DOHH2 (cell line): ENCODE measurements around the gene HOXD8.

ENCODE experiments used
- H3F3A ChIP-seq: fragments of 200-600 bp; sonication (generic), shearing (Covaris generic); 2 replicates; pipeline ENCODE4 v1.6.0; 2016; ENCODE audit warnings: antibody characterized with exemption, mild to moderate bottlenecking; ENCODE audit not compliant: control insufficient read depth, insufficient read depth
- H3K27ac ChIP-seq: fragments of 200-600 bp; sonication (generic); 2 replicates; pipeline ENCODE4 v1.5.1; 2014; ENCODE audit warnings: low read depth, mild to moderate bottlenecking, low read length, moderate library complexity
- H3K27me3 ChIP-seq: fragments of 200-600 bp; sonication (generic); 2 replicates; pipeline ENCODE4 v1.6.1; 2014; ENCODE audit warnings: mild to moderate bottlenecking, low read length, mixed read lengths; ENCODE audit not compliant: control insufficient read depth
- H3K36me3 ChIP-seq: fragments of 200-600 bp; sonication (generic); 2 replicates; pipeline ENCODE4 v1.6.1; 2014; ENCODE audit warnings: mild to moderate bottlenecking, low read length, moderate library complexity, mixed read lengths; ENCODE audit not compliant: control insufficient read depth
- H3K4me1 ChIP-seq: fragments of 200-600 bp; sonication (generic); 2 replicates; pipeline ENCODE4 v1.6.1; 2014; ENCODE audit warnings: mild to moderate bottlenecking, low read length, mixed read lengths; ENCODE audit not compliant: control insufficient read depth
- H3K4me2 ChIP-seq: fragments of 200-600 bp; sonication (generic); 2 replicates; pipeline ENCODE4 v1.6.0; 2014; ENCODE audit warnings: mild to moderate bottlenecking, low read length, moderate library complexity
- H3K4me3 ChIP-seq: fragments of 200-600 bp; sonication (generic); 2 replicates; pipeline ENCODE4 v1.5.1; 2014; ENCODE audit warnings: mild to moderate bottlenecking, low read length, mixed read lengths
- H3K79me2 ChIP-seq: fragments of 200-600 bp; sonication (generic); 2 replicates; pipeline ENCODE4 v1.6.1; 2014; ENCODE audit warnings: mild to moderate bottlenecking, low read length, mixed read lengths; ENCODE audit not compliant: control insufficient read depth
- H3K9me2 ChIP-seq: fragments of 200-600 bp; sonication (generic); replicated peaks from 2 replicates; pipeline ENCODE4 v1.6.1; 2014; ENCODE audit warnings: mild to moderate bottlenecking, low read length, mixed read lengths; ENCODE audit not compliant: control insufficient read depth
- H3K9me3 ChIP-seq: fragments of 200-600 bp; sonication (generic); 2 replicates; pipeline ENCODE4 v1.6.1; 2014; ENCODE audit warnings: antibody characterized with exemption, low read length, mixed read lengths; ENCODE audit not compliant: control insufficient read depth, insufficient read depth
- H4K20me1 ChIP-seq: fragments of 200-600 bp; sonication (generic); 2 replicates; pipeline ENCODE4 v1.6.0; 2014; ENCODE audit warnings: low read depth, mild to moderate bottlenecking, antibody characterized with exemption, low read length, moderate library complexity; ENCODE audit not compliant: control insufficient read depth, insufficient read depth
- CTCF ChIP-seq: fragments of 200-600 bp; sonication (generic); IDR thresholded peaks from one replicate; pipeline ENCODE4 v1.5.1; 2014; ENCODE audit warnings: antibody characterized with exemption, mild to moderate bottlenecking, low read depth, low read length; ENCODE audit not compliant: poor library complexity, severe bottlenecking
- EZH2phosphoT487 ChIP-seq: fragments of 200-600 bp; sonication (generic); IDR thresholded peaks from 2 replicates; pipeline ENCODE4 v1.6.1; 2017; ENCODE audit warnings: borderline replicate concordance, mild to moderate bottlenecking, antibody characterized with exemption, low read length, moderate library complexity, mixed read lengths

The HOXD8 gene

DNA sequence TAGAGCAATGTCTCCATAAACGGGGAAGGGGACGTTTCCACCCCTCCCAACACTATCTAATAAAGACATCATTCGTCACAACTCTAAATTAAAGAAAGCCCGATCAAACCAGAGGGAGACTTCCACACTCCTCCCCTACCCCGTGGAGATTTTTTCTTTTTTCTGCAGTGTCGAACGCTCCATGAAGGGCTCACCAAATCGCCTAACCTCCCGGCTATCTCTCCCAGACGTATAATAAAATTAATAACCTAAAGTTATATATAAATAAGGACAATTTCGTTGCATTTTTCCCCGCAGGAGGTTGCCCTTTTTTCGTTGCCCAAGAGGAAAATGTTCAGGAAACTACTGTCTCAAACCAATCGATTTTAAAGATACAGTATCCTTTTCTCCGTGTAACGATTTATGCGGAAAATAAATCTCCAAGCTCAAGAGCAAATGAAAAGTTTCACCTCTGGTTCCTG, 48.1 kb upstream of the HOXD8 start:
- Histone ChIP-seq H4K20me1 (no peaks in the 10 kb centered on the region), H3F3A (no peaks in the 10 kb centered on the region), H3K27ac (no peak overlapping the region), H3K9me2 (no peaks in the 10 kb centered on the region), H3K4me1 (no peaks in the 10 kb centered on the region), H3K4me3 (no peak overlapping the region), H3K36me3 (no peaks in the 10 kb centered on the region), H3K9me3 (peaks cover 6% of the 10 kb centered on the region; the same call in 1 of the 2 replicates), H3K4me2 (no peak overlapping the region), H3K27me3 (peaks cover 5% of the 10 kb centered on the region), H3K79me2 (no peaks in the 10 kb centered on the region)
- TF ChIP-seq EZH2phosphoT487 (no peak), CTCF (no peak)

GRCh38 chr2:176081837-176082524, 47.5 kb upstream of the HOXD8 start:
- Histone ChIP-seq H3K9me2 (no peaks in the 10 kb centered on the region), H4K20me1 (no peaks in the 10 kb centered on the region), H3K4me1 (no peaks in the 10 kb centered on the region), H3K9me3 (peaks cover 6% of the 10 kb centered on the region; the same call in 1 of the 2 replicates), H3K4me2 (no peak overlapping the region), H3K27ac (no peak overlapping the region), H3K36me3 (no peaks in the 10 kb centered on the region), H3K27me3 (peaks cover 6% of the 10 kb centered on the region), H3F3A (no peaks in the 10 kb centered on the region), H3K4me3 (no peak overlapping the region), H3K79me2 (no peaks in the 10 kb centered on the region)
- TF ChIP-seq EZH2phosphoT487 (no peak), CTCF (no peak)

DNA sequence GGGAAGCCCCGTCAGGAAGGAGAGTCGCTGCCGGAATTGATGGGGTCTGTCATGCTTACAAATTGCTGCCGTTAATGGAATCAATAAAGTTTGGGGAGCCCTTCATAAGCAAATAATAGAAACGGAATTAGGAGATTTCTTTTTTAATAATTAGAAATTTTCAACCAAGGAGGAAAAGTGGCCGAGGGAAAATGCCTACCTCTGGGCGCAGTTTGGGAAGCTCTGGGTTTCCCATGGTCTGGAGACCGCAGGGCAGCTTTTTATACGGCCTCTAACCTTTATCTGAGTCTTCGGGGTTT, 47.0 kb upstream of the HOXD8 start:
- Histone ChIP-seq H3K4me3 (no peak overlapping the region), H4K20me1 (no peaks in the 10 kb centered on the region), H3K27me3 (peaks cover 6% of the 10 kb centered on the region), H3K9me2 (no peaks in the 10 kb centered on the region), H3K27ac (no peak overlapping the region), H3K4me2 (no peak overlapping the region), H3K4me1 (no peaks in the 10 kb centered on the region), H3K79me2 (no peaks in the 10 kb centered on the region), H3K36me3 (no peaks in the 10 kb centered on the region), H3F3A (no peaks in the 10 kb centered on the region), H3K9me3 (peaks cover 6% of the 10 kb centered on the region; the same call in 1 of the 2 replicates)
- TF ChIP-seq EZH2phosphoT487 (no peak), CTCF (no peak)
